DMS 273 (cell line): ENCODE measurements around the gene GJD2.

Source experiments
- DNase-seq: peaks from one replicate; lab custom pipeline; 2025; ENCODE audit not compliant: unreplicated experiment; lab: John Stamatoyannopoulos, UW

The GJD2 gene

DNA sequence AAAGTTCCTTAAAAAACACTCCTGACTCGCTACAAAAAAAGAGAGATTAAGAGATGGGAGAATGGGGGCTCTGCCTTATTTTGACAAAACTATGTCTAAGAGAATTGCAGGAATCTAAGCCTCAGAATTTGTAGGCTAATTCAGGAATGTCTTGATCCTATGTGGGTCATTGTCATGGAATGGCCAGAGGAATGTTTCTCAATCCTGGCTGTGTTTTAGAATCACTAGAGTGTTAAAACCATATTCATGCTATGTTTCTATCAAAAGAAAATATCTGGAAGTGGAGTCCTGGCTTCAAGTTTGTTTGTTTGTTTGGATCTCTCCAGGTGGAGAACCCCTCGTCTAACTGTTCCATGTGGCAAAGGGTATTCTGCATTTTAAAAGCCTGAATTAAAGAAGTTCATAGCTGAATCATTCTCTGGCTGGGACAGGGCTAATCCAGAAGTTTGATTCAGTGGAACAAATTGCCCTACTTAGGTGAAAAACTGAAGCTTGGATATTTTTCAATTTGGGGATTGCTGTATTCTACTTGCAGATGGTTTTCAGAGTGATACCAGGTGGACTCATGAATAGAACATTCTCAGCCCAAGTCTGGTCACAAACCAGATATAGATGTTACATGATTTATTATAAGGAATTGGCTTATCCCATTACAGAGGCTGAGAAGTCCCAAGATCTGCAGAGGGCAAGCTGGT is 28.2 kb downstream of the GJD2 start:
- no peak for DNase-seq

DNA sequence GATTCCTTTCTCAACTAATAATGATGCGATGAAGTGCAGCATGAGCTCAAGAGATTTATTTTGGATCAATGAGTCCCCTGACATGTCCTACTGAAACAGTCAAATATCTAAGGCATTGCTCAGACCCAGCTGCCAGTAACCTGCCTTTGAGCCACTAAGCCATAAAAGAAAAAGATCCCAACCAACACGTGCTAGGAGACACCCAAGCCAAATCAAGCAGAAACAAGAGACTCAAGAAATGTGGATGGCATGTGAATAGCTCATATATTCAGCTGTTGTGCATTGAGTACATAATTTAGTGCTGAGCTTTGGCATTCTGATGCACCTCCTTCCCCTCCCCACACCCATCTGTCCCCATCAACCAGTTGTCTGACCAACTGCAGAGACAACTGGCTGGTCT is 29.2 kb downstream of the GJD2 start:
- DNase-seq, result no peak

DNA sequence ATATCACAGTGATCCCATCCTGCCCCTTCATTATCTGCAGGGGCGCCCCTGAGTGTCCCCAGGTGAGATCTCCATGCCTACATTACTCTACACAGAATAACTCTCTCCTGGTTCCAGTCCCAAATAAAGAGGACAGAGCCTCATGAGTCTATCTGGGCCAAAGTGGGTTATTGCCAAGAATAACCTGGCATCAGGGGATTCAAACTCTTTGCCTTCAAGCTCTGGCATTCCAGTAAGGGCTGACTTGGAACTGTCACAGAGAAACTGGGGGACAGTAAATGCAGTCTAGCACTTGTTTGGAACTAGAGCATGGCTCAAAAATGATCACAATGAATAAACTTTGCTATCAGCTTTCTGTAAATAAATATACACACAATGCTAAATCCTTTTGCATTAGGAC is 30.3 kb downstream of the GJD2 start:
- no peak for DNase-seq

DNA sequence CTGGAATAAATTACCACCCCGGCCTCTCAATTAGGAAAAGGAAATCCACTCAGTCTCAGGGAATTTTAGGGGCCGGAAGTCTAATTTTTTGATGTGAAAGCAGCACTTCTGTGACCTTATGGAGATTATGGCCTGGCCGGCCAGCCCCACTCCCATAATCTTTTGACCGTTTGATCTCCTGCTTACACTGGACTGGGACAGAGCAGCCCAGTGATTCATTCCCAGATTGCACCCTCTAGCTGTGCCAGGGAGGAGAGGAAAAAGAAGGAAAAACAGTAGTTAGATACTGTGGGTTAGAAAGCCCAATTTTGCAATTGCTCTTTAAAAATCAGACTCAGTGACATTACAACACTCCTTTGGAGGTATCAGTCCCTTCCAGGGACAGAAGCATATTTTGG is 32.4 kb downstream of the GJD2 start:
- DNase-seq, result peak; percentile 24

DNA sequence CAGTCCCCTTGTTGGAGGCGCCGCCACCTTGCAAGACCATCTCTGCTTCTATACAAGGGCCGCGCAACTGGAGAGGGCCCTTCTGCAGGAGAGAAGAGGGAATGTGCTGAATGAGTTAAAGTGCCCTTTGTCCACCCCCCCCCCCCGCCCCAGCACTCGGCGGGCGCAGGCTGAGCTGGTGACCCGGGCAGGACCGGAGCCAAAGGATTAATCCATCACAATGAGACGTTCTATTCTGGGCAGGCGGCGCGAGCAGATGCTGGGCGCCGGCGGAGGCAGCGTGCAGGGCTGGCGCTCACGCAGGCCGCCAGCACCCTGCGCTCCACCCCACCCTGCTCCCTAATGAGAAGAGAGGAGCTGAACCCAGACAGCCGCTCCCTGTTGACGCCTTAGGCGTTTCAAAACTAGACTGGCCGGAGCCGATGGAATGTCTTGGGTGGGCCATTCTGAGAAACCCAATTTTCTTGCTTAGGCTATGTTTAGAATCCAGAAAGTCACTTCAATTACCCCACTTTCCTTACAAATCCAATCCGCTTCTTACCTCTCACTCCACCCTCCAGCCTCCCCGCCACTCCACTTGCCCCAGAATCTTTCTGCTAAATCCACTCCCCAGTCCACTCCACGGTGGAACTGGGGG is 32.9 kb downstream of the GJD2 start:
- DNase-seq, result peak; percentile 79

DNA sequence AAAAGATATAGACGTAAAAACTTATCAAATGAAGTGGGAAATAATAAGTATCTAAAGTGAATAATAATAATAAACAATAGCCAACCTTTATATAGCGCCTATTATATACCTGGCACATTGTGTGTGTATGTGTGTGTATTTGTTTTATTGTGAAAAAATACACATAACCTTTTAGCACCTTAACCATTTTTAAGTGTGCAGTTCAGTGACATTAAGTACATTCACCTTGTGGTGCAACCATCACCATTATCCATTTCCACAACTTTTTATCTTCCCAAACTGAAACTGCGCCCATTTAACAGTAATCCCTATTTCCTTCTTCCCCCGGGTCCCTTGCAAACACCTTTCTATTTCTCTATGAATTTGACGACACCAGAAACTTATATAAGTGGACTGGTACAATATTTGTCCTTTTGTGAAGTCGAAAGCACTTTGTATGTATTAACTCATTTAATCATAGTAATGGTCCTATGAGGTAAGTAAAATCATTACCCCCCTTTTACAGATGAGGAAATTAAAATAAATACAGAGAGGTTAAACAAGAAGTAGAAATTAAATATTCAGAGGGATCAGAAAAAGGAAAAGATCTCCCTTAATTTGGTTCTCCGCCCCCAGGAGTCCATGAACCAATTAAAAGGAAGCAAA is 33.5 kb downstream of the GJD2 start:
- no peak for DNase-seq

DNA sequence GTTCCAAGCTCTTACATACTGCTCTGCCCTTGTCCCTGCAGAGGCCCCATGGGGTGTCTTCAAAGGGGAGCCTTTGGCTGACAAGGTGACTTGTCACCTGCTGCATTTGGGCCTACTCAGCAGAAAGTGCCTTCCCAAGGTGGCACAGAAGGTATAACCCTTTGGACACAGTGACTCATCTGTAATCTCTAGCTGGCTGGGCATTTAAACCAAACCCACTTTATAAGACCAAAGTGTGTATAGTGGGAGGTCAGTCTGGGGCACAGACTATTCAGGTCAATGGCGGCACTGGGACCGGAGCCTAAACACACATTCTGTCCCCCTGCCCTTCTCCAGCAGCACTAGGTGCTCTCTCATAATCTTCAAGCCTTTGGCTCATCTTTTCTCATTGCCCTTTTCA is 35.1 kb downstream of the GJD2 start:
- DNase-seq, result no peak

DNA sequence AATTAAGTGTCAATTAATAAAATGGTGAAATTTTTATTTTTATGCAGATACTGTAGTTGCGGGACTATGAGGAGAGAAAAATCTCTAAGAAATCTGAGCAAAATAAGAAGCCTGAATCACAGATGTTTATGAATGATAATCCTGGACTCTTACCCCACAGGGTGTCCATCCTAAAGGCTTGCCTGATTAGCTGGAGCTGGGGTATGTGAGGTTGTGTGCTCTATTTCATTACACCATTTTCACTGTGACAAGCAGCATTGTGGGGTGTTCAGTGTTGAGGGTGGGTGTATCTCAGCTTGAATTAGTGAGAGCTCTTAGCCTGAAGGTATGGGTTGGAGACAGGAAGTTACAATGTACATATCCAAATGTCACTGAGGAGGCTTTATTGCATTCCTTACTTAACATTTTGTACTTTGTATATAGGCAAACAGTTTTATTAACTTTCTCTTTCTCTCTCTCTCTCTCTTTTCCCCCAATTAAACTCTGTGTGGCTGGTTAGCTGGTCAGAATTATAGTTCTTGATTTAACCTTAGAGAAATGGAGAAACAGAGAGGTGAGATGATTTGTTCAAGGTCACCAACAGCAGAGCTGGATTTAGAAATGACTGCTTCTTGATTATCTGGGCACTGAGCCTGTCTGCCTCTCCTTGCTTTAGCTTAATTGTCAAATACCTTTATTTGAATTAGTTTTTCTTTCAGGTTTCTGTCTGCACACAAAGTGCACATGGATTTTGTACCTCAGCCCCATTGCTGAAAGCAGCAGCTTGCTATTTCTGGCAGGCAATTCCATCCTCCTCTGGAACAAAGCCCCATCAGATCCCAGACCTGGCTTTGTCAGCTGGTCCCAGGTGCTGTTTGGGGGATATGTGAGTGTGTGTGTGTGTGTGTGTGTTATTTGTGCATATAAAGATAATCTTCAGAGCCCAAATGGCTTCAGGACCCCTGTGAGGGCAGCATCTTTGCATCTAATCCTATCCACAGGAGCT is 35.8 kb downstream of the GJD2 start:
- DNase-seq, result no peak

DNA sequence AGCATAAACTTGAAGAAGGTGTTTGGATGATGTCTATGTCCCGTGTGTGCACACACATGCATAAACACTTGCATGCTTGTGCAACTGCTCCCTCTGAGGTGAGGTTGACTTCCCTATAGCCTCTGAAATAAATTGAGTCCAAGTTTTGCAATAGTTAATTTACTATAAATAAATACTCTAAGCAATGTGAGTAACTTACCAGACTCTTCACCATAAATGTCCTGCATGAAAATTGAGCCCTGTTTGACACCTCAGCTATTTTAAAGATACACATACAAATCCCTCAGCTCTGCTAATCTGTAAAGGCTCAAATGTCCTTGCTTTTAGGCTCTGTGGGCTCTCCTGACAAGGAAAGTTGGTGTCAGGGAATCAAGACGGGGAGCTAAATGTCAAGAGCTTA is 37.1 kb downstream of the GJD2 start:
- DNase-seq, result no peak

DNA sequence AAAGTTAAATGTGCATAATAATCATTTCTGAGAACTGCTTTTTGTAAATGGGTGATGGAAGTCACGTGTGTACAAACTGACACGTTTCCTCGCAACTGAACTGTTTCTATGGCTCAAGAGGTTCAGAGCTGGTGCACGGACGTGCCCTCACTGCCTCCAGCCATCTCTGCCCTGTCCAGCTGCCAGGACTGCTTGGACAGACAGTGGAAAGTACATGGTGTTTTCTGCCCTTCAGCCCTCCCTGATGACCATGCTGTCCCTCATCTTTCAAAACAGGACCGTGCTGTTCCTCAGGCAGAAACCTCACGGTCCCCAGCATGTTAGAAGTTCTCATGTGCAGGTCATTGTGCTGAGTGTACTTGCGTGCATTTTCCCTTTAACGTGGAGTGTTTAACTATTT is 38.7 kb downstream of the GJD2 start:
- DNase-seq, result no peak

DNA sequence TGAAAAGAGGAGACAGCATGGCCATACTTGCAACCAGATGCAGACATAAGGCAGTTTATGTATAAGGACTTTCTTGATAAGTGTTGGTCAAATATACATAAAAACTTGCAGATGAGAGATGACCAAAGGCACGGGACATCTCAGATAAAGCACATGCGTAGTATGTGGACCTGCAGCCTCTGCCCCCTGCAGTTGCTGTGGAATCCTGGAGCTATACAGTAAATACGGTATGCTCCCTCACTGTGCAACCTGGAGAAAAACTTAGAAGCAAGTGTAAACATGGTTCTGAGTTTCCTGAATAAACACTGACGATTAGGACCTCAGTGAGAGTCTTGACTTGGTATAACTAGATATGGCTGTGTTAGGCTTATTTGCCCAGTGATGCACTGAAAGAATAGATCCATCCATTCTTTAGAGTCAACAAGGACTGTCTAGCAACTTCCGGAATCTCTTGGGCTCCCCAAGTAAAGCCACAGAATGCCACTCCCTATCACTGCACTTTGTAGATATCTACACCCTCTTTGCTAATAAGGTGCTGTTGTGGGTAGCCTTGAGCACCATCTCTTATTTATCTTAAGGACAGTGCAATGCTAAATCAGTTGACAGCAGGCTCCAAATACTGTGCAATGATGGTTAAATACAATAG is 40.2 kb downstream of the GJD2 start:
- no peak for DNase-seq

DNA sequence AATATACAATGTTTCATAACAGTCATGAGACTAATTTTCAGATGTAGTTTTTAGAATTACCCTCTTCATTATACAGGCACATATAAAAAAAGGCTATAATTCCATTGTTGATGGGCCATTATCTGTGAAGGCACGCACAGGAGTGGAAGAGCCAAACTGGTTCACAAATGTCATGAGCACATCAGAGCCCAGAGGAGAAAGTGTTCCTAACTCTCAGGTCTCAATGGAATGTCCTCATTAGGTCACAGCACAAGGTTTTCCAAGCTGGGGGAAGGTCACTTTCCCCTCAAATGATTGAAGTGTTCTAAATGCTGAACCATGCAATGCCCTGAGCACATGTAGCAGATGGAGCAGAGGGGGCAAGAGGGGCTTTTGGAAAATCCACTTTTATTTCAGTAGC is 41.2 kb downstream of the GJD2 start:
- DNase-seq, result no peak

DNA sequence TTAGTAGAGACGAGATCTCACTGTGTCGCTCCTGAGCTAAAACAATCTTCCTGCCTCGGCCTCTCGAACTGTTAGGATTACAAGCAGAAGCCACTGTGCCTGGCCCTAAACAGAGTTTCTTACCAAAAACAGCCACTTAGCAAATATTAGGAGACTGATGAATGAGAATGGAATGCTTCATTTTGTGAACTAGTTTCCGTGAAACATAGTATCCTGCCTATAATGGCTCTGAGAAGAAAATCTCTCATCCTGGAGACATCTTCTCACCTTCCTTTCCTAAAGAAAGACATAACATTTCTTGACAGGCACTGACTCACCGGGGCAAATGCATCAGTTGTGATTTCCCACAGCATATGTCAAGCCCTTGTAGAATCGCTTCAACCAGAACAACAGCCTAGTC is 44.9 kb downstream of the GJD2 start:
- no peak for DNase-seq

DNA sequence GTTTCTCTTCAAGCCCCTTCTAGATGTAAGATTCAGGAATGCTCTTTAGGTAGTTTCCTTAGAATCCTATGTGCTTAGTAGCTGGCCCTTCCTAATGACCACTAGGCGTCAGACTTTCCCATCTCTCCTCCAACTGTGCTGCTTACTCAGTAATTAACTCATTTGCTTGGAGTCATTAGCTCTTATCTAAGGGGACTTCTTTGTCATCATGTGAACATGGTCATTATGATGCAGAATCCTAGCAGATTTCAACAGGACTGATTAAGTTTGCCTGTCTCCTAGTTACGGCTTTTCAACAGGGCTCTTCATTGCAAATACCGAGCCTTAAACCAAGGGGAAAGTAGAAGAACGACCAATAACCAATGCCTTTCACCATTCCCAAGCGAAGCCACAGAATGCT is 46.4 kb downstream of the GJD2 start:
- DNase-seq, result peak; percentile 48

DNA sequence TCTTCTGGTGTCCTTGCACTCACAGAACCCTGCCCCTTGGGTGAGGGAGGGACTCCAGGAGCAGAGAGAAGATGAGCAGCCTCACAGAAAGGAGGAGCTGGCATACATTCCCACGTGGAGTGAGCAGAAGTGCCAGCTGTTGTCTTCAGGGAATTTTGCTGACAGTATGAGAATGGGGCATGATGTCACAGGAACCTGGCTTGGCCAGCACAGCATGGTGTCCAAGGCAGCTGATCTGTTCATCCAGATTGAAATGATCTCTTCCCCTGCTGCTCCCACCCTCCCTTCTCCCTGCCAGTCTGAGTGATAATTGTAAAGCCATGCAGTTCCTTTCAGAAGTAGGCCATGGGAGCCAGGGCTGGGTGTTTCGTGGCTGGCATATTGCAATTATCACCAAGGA is 53.3 kb downstream of the GJD2 start:
- peak; percentile 14 for DNase-seq
